Measurements from ENCODE around the gene POLE2. TPM values are rescaled to one million over a fixed set of nuclear protein-coding genes. Genes with fewer than 3 reads are reported as not detected.
"Not testable (repeated sequence)": the region's sequence is repeated elsewhere in the genome, so short reads cannot be mapped to it uniquely, and the experiment has no call there.

POLE2 gene
- total RNA-seq, result 7.2 TPM

- ATAC-seq, result peak; percentile 75
Observed at GRCh38 chr14:49687942-49688700, at the start of gene POLE2. Gene POLE2, minus strand, starts transcription at chr14:49688214. Its CDS starts 11 bp downstream, at chr14:49688203.

GRCh38 chr14:49735669-49736068, 47.7 kb upstream of the POLE2 start:
- ATAC-seq, result not testable (repeated sequence)

- ATAC-seq, result no peak
Observed at GRCh38 chr14:49733836-49734235, 45.8 kb upstream of the POLE2 start.

GRCh38 chr14:49732896-49733295, 44.9 kb upstream of the POLE2 start:
- no peak for ATAC-seq

- ATAC-seq, result no peak
Observed at GRCh38 chr14:49727171-49727570, 39.2 kb upstream of the POLE2 start.

GRCh38 chr14:49721733-49722435, 33.9 kb upstream of the POLE2 start:
- ATAC-seq, result not testable (repeated sequence)

- no peak for ATAC-seq
Observed at GRCh38 chr14:49720744-49721143, 32.7 kb upstream of the POLE2 start.

GRCh38 chr14:49710993-49711392, 23.0 kb upstream of the POLE2 start:
- ATAC-seq, result not testable (repeated sequence)

- not testable (repeated sequence) for ATAC-seq
Observed at GRCh38 chr14:49704471-49704870, 16.5 kb upstream of the POLE2 start.

GRCh38 chr14:49703965-49704364, 16.0 kb upstream of the POLE2 start:
- no peak for ATAC-seq

- ATAC-seq, result no peak
Observed at GRCh38 chr14:49702725-49703124, 14.7 kb upstream of the POLE2 start.

GRCh38 chr14:49693735-49694124, 5.7 kb upstream of the POLE2 start:
- ATAC-seq, result not testable (repeated sequence)

- ATAC-seq, result peak; percentile 77
Observed at GRCh38 chr14:49692811-49693734, 5.1 kb upstream of the POLE2 start, which contains the start of gene KLHDC1. Gene KLHDC1, plus strand, starts transcription at chr14:49693120. Its CDS starts 75 bp downstream, at chr14:49693195.

GRCh38 chr14:49692193-49692757, 4.3 kb upstream of the POLE2 start:
- ATAC-seq, result no peak

GRCh38 chr14:49691031-49691430, 3.0 kb upstream of the POLE2 start:
- ATAC-seq, result no peak

- ATAC-seq, result no peak
Observed at GRCh38 chr14:49688701-49689030, 652 bp upstream of the POLE2 start.

GRCh38 chr14:49686425-49686824, 1.6 kb downstream of the POLE2 start:
- no peak for ATAC-seq

- ATAC-seq, result peak; percentile 78
Observed at GRCh38 chr14:49679271-49679670, 8.7 kb downstream of the POLE2 start.

GRCh38 chr14:49677643-49678042, 10.4 kb downstream of the POLE2 start:
- no peak for ATAC-seq

GRCh38 chr14:49673586-49673985, 14.4 kb downstream of the POLE2 start:
- no peak for ATAC-seq

- ATAC-seq, result no peak
Observed at GRCh38 chr14:49670475-49670874, 17.5 kb downstream of the POLE2 start.
